Esophagus muscularis mucosa (tissue), 4 donors: ENCODE measurements around the gene CDK2AP2. TPM values are rescaled to one million over a fixed set of nuclear protein-coding genes. Genes with fewer than 3 reads are reported as not detected.

ENCODE experiments used
- DNase-seq: peaks from one replicate; pipeline ENCODE4 v3.0.0-alpha.2; 2017; ENCODE audit errors: extremely low spot score
- H3K27ac ChIP-seq, 4 donors: fragments of 200-600 bp; sonication (generic); replicated peaks in 1 of 4; 1 replicate in 3 of 4; 2 replicates in 1 of 4; pipeline ENCODE4 v1.5.1; 2016 to 2019; ENCODE audit warnings: mild to moderate bottlenecking in 1 of 4
- H3K27me3 ChIP-seq, 4 donors: fragments of 200-600 bp; sonication (generic); one replicate each; pipeline versions ENCODE4 v1.5.1 to v1.6.0; 2016 to 2019
- H3K36me3 ChIP-seq, 4 donors: fragments of 200-600 bp; sonication (generic); one replicate each; pipeline ENCODE4 v1.5.1; 2016 to 2019
- H3K4me1 ChIP-seq, 4 donors: fragments of 200-600 bp; sonication (generic); one replicate each; pipeline ENCODE4 v1.5.1; 2016 to 2019
- H3K4me3 ChIP-seq, 4 donors: fragments of 200-600 bp; sonication (generic); 1 replicate in 2 of 4; 2 replicates in 2 of 4; pipeline ENCODE4 v1.5.1; 2016 to 2019; ENCODE audit warnings: mild to moderate bottlenecking in 4 of 4, moderate library complexity in 1 of 4
- H3K9me3 ChIP-seq, 4 donors: fragments of 200-600 bp; sonication (generic); 1 replicate in 3 of 4; 2 replicates in 1 of 4; pipeline ENCODE4 v1.5.1; 2016 to 2019
- CTCF ChIP-seq, 3 experiments: fragments of 200-600 bp in 2 of 3; fragments of 450-650 bp in 1 of 3; sonication (generic) in 2 of 3; IDR thresholded peaks; one replicate each; pipeline ENCODE4 v1.5.1; 2017 to 2019; ENCODE audit warnings: antibody characterized with exemption in 3 of 3, mild to moderate bottlenecking in 2 of 3, moderate library complexity in 1 of 3
- EP300 ChIP-seq: sonication (generic); formaldehyde crosslinking; IDR thresholded peaks from one replicate; pipeline ENCODE4 v1.6.1; 2017; ENCODE audit warnings: antibody characterized with exemption
- POLR2A ChIP-seq: fragments of 450-650 bp; IDR thresholded peaks from one replicate; pipeline ENCODE4 v1.6.1; 2017; ENCODE audit warnings: antibody characterized with exemption, moderate library complexity, mild to moderate bottlenecking, low read depth
- POLR2AphosphoS5 ChIP-seq, 2 donors: sonication (generic); formaldehyde crosslinking; IDR thresholded peaks; one replicate each; pipeline ENCODE4 v1.6.1; 2017; ENCODE audit warnings: antibody characterized with exemption in 2 of 2
- WGBS: methylation state at CpG from one replicate; pipeline ENCODE4 v1.1.5; 2018; 5-methylcytosine and 5-hydroxymethylcytosine counted together
- intact Hi-C: fragments of 100-400 bp; cut with DNase I; formaldehyde crosslinking; loops from one replicate; pipeline ENCODE4 v1.15.1; 2023
- total RNA-seq, 4 donors: library from RNA; depleted of rRNA; stranded (reverse); fragments of >200 nt; gene quantifications; one replicate each; pipeline versions ENCODE4 v1.1.0 to v1.2.1, GENCODE V29; 2016

Gene CDK2AP2
- total RNA-seq, 4 donors from 2014 or later: 61.0 to 111 (median 67.8) TPM

GRCh38 chr11:67534070-67534679 is 26.2 kb upstream of the CDK2AP2 start:
- no peaks in the 10 kb centered on the region for H3K9me3 ChIP-seq
- H3K36me3 ChIP-seq: no peaks in the 10 kb centered on the region
- no peak overlapping the region for H3K4me3 ChIP-seq
- intact Hi-C loops: no loop called here
- TF ChIP-seq POLR2AphosphoS5 (IDR thresholded peaks at IDR 0.05) (no peak), EP300 (no peak)
- 36% methylated on average over 4 of the region's 4 CpGs for WGBS
- no peak overlapping the region for H3K27ac ChIP-seq
- no peak for DNase-seq
- H3K27me3 ChIP-seq: peaks cover 0 to 3% (median 0%) of the 10 kb centered on the region in 4 donors
- no peaks in the 10 kb centered on the region for H3K4me1 ChIP-seq

DNA sequence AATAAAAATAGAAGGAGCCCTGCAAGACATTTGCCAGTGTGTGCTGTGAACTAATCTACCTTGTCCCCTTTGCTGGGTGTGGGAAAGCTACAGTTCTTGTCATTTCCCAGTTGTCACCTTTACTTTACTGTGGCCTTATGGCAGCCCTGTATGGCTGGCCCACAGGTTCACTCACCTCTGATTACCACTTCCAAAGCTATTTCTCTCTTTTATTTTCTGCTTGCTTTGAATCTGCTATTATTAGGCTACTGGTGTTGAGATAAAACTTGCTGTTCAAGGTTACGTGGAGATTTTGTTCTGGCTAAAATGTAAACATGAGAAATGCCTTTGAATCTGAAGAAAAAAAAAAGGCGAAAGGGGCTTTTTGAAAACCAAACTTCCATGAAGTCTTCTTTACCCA is 24.9 kb upstream of the CDK2AP2 start:
- intact Hi-C loops: no loop called here
- DNase-seq: no peak
- no peaks in the 10 kb centered on the region for H3K36me3 ChIP-seq
- peaks cover 0 to 3% (median 0%) of the 10 kb centered on the region in 4 donors for H3K27me3 ChIP-seq
- 72% methylated on average over 2 of the region's 2 CpGs for WGBS
- H3K9me3 ChIP-seq: no peaks in the 10 kb centered on the region
- H3K27ac ChIP-seq: no peak overlapping the region
- H3K4me1 ChIP-seq: no peaks in the 10 kb centered on the region
- H3K4me3 ChIP-seq: no peak overlapping the region
- no peak for TF ChIP-seq POLR2A
- TF ChIP-seq CTCF (IDR thresholded peaks at IDR 0.05): no peak
- no peak for TF ChIP-seq POLR2AphosphoS5 (IDR thresholded peaks at IDR 0.05)
- no peak for TF ChIP-seq EP300

- no peak for DNase-seq
- WGBS: 92% methylated on average over 2 of the region's 5 CpGs
Measured at GRCh38 chr11:67530282-67530592, 22.3 kb upstream of the CDK2AP2 start.

DNA sequence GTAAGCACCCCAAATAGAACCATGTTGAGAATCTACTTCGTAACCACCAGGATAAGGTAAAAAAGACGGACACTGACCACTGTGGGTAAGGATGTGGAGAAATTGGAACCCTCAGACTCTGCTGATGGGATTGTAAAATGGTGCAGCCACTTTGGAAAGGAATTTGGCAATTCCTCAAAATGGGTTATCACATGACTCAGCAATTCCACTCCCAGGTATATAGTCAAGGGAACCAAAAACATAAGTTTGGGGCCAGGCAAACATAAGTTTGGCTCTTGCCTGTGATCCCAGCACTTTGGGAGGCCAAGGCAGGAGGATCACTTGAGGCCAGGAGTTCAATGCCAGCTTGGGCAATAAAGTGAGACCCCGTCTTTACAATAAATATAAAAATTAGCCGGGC is 20.4 kb upstream of the CDK2AP2 start:
- DNase-seq: no peak
- WGBS: 89% methylated on average over 4 of the region's 4 CpGs
- Histone ChIP-seq H3K27ac (no peak overlapping the region), H3K9me3 (no peaks in the 10 kb centered on the region), H3K36me3 (no peaks in the 10 kb centered on the region), H3K27me3 (peaks cover 0 to 22% (median 0%) of the 10 kb centered on the region in 4 donors), H3K4me1 (no peaks in the 10 kb centered on the region), H3K4me3 (no peak overlapping the region)
- intact Hi-C loops: no loop called here
- no peak for TF ChIP-seq POLR2AphosphoS5 (IDR thresholded peaks at IDR 0.05)
- TF ChIP-seq POLR2A: no peak
- no peak for TF ChIP-seq CTCF (IDR thresholded peaks at IDR 0.05)
- no peak for TF ChIP-seq EP300

More at GRCh38 chr11:67530282-67530592, 22.3 kb upstream of the CDK2AP2 start:
- intact Hi-C loops: no loop called here
- H3K27me3 ChIP-seq: peaks cover 0 to 6% (median 0%) of the 10 kb centered on the region in 4 donors
- no peak for TF ChIP-seq EP300
- TF ChIP-seq POLR2AphosphoS5 (IDR thresholded peaks at IDR 0.05): no peak
- TF ChIP-seq CTCF (IDR thresholded peaks at IDR 0.05): no peak
- no peak for TF ChIP-seq POLR2A
- no peak overlapping the region for H3K4me3 ChIP-seq
- H3K27ac ChIP-seq: no peak overlapping the region
- no peaks in the 10 kb centered on the region for H3K9me3 ChIP-seq
- H3K36me3 ChIP-seq: no peaks in the 10 kb centered on the region
- H3K4me1 ChIP-seq: no peaks in the 10 kb centered on the region

GRCh38 chr11:67525275-67525976 is 17.5 kb upstream of the CDK2AP2 start:
- no peak for DNase-seq
- Histone ChIP-seq H3K27ac (no peak overlapping the region), H3K27me3 (peaks cover 0 to 30% (median 0%) of the 10 kb centered on the region in 4 donors), H3K9me3 (no peaks in the 10 kb centered on the region), H3K4me3 (no peak overlapping the region), H3K4me1 (no peaks in the 10 kb centered on the region), H3K36me3 (no peaks in the 10 kb centered on the region)
- 81% methylated on average over 5 of the region's 5 CpGs for WGBS
- intact Hi-C loops: no loop called here
- TF ChIP-seq POLR2A: no peak
- no peak for TF ChIP-seq POLR2AphosphoS5 (IDR thresholded peaks at IDR 0.05)
- no peak for TF ChIP-seq EP300
- TF ChIP-seq CTCF (IDR thresholded peaks at IDR 0.05): no peak
